ENCODE results near the gene FURIN.
A peak's percentile ranks its signal among the peaks of the same experiment; 100 is the strongest.
"Not testable (repeated sequence)": the region's sequence is repeated elsewhere in the genome, so short reads cannot be mapped to it uniquely, and the experiment has no call there.

The FURIN gene

DNA sequence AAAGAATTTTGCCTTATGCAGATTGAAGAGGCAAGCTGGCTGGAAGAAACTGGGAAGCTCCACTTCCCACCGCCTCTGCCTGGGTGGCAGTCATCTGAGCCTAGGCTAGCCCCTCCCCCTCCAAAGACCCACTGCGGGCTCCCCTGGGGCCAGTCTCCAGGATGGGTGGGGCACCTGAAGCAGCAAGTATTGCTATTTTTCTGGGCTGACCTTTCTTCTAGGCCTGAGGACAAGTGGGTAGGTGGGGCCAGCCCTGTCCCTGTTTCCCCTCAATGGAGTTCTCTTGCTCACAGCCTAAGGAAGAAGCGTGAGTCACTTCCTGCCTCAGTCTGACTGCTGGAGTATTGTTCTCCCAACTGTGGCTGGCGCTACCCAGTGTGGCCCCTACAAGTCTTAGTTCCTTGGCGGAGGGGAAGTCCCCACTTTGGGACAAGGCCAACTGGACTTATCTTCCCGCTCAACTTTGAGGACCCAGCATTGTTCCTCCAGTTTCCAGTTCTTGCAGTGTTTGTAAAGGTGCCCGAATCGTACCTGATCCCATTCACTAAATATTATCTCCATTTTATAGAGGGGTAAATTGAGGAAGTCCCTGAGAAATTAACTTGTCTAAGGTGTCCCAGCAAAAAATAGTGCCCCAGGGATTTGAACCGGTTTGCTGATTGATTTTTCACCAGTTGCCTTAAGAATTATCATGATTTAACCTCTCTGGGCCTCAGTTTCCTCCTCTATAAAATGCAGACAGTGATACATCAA is 1.4 kb downstream of the FURIN start:
- peak in 1 of 2 donors; percentile 46 for DNase-seq (ENCODE audit: low read depth in 1 of 2, low spot score in 1 of 2)

- no peak for DNase-seq (ENCODE audit: low read depth in 1 of 2, low spot score in 1 of 2)
Measured at GRCh38 chr15:90870354-90871138, 2.2 kb downstream of the FURIN start.

DNA sequence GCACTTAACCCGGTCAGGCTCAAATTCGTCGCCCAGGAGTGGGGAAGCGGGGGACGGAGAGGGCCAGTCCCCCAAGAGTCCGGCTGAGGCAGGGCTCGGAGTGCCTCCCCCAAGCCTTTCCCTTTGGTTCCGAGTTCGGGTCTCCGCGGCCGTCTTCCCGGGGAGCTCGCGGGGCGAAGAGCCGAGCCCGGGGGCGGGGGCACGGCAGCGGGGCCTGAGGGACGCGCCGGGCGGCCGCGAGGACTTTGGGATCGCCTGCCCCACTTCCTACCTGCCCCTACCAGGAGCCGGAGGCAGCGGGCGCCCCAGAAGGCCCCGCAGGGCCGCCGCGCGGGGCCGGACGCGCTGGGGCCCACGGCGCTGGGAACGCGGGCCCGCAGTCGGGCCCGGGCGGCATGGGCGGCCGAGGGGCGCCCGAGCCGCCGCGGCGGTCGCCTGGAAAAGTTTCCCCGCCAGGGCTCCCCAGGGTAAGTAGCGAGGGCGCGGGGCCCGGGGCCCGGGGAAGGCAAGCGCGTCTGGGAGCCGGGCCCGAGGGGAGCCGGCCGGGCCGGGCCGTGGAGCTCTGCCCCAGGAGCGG is 2.8 kb downstream of the FURIN start:
- DNase-seq (ENCODE audit: low read depth in 1 of 2, low spot score in 1 of 2): no peak

DNA sequence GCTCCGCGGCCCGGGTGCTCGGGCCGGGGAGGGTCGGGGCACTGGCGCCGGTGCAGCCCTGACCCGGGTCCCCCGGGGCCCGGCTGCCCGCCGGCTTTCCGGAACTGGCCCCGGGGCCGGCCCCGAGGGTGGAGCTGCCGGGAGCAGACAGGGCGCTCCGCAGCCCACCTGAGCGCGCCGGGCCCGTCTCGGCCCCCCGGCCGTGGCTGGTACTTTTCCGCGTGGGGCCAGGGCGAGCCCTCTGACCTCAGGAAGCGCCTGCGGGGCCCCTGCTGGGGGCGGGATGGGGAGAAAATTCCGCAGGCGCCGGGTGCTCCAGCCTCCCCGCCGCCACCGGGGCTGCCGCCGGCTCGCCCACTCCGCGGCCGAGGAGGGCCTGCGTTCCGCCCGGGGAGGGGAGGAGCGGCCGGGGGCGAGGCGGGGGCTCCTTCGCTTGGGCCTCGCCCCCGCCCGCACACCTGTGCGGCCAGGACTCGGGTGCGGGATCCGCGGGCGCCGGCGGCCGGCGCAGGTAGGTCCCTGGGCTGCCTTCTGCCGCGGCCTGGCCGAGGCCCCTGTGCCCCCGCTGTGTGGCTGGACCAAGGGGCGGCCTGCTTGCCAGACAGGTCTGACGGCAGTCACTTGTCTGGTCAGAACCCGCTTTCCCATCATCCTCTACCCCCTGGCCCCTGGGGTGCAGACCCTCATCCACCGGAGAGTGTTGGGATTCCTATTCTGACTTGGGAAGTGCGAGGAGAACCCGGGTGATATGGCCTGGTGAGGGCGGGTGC is 3.5 kb downstream of the FURIN start:
- DNase-seq (ENCODE audit: low read depth in 1 of 2, low spot score in 1 of 2): no peak

- peak in 1 of 2 donors; percentile 73 for DNase-seq (ENCODE audit: low read depth in 1 of 2, low spot score in 1 of 2)
Measured at GRCh38 chr15:90872486-90873184, 4.2 kb downstream of the FURIN start.

DNA sequence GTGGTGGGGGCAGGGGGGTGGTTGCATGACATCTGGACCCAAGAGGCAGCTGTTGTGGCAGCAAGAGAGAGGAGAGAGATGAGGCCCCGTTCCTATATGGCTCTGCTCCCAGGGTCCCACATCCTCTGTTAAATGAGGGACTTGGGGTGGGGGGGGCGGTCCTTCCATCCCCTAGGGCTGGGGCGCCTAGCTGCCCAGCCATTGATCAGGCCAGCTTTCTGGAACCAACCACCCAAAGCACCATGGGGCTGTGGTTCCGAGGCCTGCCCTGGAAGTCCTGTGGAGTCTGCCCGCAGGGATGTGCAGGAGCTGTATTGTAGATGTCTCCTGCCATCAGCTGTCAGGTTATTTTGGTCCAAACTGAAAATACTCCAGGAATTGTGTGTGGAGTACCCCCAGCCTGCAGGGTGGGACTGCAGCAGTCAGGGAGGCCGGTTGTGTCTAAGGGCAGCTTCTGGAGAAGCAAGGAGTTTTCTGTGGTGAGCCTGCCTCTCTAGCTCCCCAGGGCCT is 5.2 kb downstream of the FURIN start:
- DNase-seq (ENCODE audit: low read depth in 1 of 2, low spot score in 1 of 2): no peak

DNA sequence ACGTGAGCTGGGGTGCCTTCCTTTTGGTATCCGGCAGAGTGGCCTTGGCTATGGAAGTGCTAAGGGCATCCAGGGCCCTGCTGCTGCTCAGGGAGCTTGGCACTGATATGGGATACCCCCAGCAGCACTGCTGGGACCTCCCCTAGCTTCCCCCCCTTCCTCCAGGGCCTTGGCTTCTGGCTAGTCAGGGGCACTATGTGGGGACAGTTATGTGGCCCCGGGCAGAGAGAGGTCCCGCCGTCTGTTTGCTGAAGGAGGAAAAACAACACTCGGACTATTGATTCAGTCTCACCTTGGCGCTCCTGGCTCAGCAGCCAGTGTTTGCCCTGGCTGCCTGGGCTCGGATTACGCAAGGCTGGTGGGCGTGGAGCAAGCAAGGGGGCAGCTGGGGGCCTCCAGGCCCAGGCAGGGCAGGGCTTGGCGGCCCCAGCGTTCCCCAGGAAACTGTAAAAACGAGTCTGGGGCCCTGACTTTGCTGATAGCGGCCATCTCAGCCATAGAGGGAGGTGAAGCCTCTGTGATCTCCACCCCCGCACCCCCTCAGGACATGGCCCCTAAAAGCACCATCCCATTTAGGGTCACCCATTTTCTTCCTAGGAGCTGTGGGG is 5.7 kb downstream of the FURIN start:
- DNase-seq (ENCODE audit: low read depth in 1 of 2, low spot score in 1 of 2): no peak

GRCh38 chr15:90874986-90875385 is 6.6 kb downstream of the FURIN start:
- not testable (repeated sequence) for DNase-seq (ENCODE audit: low read depth in 1 of 2, low spot score in 1 of 2)

GRCh38 chr15:90875549-90875981 is 7.2 kb downstream of the FURIN start:
- DNase-seq (ENCODE audit: low read depth in 1 of 2, low spot score in 1 of 2): no peak

GRCh38 chr15:90876046-90876445 is 7.7 kb downstream of the FURIN start:
- no peak for DNase-seq (ENCODE audit: low read depth in 1 of 2, low spot score in 1 of 2)

- no peak for DNase-seq (ENCODE audit: low read depth in 1 of 2, low spot score in 1 of 2)
Measured at GRCh38 chr15:90876512-90877170, 8.3 kb downstream of the FURIN start.

GRCh38 chr15:90877315-90877714 is 8.9 kb downstream of the FURIN start:
- DNase-seq (ENCODE audit: low read depth in 1 of 2, low spot score in 1 of 2): no peak

DNA sequence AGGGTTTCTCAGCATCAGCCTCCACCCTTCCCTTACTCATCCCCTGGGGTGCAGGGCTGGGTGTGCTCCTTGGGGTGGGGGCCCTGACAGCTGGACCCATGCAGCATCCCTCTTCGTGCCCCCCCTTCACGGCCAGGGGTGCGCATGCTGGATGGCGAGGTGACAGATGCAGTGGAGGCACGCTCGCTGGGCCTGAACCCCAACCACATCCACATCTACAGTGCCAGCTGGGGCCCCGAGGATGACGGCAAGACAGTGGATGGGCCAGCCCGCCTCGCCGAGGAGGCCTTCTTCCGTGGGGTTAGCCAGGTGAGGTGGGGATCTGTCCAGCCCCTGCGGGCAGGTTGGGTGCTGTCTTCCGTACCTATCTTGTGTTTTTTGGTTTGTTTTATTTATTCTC is 9.6 kb downstream of the FURIN start:
- DNase-seq (ENCODE audit: low read depth in 1 of 2, low spot score in 1 of 2): no peak

GRCh38 chr15:90878660-90879059 is 10.3 kb downstream of the FURIN start:
- DNase-seq (ENCODE audit: low read depth in 1 of 2, low spot score in 1 of 2): no peak

- DNase-seq (ENCODE audit: low read depth in 1 of 2, low spot score in 1 of 2): no peak
Measured at GRCh38 chr15:90879730-90880366, 11.5 kb downstream of the FURIN start.

DNA sequence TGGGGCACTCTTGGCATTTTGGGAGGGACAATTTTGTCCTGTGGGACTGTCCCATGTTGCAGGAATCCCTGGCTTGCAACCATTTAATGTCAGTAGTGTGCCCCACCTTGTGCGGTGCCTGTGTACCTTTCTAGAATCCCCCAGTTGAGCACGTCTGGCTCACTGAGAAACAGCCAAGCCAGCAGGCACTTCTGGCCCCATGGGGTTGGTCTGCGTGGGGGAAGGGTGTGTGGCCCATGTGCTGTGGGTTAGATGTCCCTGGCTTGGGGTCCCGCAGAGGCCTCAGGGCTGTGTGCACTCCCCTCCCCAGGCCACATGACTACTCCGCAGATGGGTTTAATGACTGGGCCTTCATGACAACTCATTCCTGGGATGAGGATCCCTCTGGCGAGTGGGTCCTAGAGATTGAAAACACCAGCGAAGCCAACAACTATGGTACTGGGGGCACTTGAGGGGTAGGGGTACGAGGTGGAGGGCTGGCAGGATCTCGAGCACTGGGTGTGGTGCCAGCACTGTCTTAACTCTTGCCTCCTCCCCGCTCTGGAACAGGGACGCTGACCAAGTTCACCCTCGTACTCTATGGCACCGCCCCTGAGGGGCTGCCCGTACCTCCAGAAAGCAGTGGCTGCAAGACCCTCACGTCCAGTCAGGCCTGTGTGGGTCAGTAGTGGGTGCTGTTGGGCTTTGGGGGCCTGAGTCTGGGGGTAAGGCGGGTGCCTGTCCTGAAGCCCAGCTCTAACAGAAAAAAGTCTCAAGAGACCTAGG is 12.2 kb downstream of the FURIN start:
- DNase-seq (ENCODE audit: low read depth in 1 of 2, low spot score in 1 of 2): no peak

- DNase-seq (ENCODE audit: low read depth in 1 of 2, low spot score in 1 of 2): no peak
Measured at GRCh38 chr15:90881181-90881977, 13.0 kb downstream of the FURIN start.
